Hematopoietic multipotent progenitor cell (in vitro differentiated cells): ENCODE measurements around the gene GALNT9. TPM values are rescaled to one million over a fixed set of nuclear protein-coding genes. Genes with fewer than 3 reads are reported as not detected.
A peak's percentile ranks its signal among the peaks of the same experiment; 100 is the strongest.

ENCODE experiments used
- DNase-seq, 3 donors: peaks; one replicate each; pipeline ENCODE4 v3.0.0-alpha.2; 2011 to 2015; ENCODE audit warnings: low read depth in 2 of 3, low spot score in 2 of 3
- total RNA-seq: library from RNA; depleted of rRNA; stranded (reverse); fragments of >200 nt; gene quantifications from one replicate; pipeline ENCODE4 v1.2.3, GENCODE V29; 2012

GALNT9 gene
- total RNA-seq, 1 donor: not detected

DNA sequence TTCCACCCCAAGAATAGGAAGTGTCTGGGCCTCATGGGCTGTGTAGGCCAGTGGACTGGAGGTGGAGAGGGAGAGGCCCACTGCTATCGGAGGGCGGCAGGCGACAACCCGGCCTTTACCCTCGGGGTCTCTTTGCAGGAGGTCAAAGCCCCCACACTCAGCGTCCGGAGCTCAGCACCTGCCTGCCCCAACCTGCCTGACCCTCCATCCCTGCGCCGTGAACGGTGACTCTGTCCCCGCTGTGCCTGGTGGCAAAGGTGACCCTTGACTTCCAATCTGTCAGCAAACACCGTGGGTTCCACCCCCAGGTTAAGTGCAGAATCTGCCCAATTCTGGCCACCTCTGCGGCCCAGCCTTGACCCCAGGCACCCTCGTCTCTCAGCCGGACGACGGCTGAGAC, 15.7 kb upstream of the GALNT9 start:
- DNase-seq: no peak

DNA sequence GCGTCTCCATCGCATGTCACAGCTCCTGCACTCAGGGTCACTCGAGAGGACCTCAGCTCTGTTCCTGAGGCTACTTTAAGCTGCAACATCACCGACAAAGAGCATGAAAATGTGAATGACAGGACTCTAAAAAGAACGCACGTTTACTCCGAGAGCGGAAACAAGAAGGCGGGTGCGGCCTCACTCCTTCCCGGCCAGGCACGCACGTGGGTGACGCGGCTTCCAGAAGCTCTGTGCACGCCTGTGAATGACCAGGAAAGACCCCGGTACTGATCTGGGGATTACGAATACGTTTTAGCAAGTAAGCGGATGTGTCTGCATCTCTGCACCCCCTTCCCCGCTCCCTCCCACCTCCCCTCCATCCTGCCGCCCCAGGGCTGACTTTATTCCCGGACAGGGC, 15.2 kb upstream of the GALNT9 start:
- no peak for DNase-seq

DNA sequence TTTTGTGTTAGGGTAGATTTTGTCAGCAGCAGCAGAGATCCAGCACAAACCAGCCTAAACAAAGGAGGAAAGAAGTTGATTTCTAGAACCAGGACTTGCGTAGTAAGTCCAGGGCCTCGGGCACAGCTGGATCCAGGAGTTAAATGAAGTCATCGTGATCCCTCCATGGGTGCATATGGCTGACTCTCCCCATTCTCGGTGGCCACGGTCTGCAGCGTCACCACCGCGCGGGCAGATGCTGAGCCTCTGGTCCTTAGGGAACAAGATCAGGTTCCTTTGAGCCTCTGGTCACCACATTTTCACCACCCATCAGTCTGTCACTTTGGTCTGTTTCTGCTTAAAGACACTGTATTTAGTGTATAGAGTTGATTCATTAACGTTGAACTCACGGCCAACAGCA, 14.8 kb upstream of the GALNT9 start:
- no peak for DNase-seq

DNA sequence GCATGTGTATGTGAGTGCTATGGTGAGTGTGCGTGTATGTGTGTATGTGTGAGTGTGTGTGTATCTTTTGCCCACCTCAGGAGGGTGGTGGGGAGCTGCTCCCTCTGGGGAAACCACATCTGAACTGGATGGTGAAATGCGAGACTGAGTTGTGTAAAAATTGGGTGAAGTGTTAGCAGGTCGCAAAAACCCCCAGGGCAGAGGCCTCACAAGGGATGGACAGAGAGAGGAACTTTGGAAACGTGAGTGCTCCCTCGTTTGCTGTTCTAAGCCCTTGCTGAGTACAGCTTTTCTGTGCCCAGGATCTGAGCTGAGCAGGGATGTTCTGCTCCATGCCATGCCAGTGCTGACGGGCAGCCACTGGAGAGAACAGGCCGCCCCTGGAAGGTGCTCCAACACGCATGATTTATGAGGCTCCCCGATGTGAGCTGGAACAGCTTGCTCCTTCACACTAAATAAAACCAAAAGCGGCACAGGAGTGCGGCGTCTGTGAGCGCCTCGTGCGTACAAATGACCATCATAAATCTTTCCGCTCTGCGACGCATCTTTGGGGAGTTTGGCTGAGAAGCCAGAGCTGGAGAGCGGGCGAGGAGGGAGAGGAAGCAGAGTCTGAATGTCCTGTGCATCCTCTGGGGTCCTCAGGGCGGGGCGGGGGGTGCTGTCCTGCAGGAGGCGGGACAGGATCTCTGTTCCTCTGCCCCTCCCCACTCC, 14.1 kb upstream of the GALNT9 start:
- DNase-seq: no peak

DNA sequence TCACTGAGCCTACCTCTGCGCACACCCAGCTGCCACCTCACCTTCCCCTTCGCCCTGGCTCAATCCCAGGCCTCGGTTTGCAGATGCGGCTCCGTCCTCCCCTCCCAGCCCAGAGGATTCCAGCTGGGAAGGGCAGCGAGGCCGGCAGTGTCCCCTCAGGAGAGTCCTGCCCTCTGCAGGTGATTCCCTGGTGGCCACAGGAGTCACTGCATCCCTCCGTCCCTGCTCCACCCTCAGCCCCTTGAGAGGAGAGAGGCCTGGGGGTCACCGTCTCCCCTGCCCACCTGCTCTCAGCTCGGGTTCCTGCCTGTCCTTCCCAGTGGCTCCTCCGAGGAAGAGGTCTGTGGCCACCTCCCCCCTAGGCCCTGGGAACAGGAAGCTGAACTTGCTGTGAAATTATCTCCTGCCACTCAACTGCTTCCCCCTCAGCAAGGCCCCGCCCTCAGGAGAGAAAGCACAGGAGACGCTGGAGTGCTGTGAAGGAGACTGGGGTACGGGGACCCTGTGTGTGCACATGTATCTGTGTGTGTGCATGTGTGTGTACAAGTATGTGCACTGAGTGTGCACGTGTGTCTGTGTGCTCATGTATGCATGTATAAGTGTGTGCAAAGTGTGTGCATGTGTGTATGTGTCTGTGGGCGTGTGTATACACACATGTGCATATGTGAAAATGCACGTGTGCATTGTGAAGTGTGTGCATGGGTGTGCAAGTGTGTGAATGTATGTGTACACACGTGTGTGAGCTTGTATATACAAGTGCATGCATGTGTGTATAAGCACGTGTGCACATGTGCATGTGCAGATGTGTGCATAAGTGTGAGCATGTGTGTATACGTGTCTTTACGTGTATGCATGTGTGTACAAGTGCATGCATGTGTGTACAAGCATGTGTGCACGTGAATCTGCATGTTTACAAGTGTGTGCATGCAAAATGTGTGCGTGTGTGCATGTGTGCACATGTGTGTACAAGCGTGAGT, 13.2 kb upstream of the GALNT9 start:
- peak in 2 of 3 donors; percentile 29 to 44 for DNase-seq

DNA sequence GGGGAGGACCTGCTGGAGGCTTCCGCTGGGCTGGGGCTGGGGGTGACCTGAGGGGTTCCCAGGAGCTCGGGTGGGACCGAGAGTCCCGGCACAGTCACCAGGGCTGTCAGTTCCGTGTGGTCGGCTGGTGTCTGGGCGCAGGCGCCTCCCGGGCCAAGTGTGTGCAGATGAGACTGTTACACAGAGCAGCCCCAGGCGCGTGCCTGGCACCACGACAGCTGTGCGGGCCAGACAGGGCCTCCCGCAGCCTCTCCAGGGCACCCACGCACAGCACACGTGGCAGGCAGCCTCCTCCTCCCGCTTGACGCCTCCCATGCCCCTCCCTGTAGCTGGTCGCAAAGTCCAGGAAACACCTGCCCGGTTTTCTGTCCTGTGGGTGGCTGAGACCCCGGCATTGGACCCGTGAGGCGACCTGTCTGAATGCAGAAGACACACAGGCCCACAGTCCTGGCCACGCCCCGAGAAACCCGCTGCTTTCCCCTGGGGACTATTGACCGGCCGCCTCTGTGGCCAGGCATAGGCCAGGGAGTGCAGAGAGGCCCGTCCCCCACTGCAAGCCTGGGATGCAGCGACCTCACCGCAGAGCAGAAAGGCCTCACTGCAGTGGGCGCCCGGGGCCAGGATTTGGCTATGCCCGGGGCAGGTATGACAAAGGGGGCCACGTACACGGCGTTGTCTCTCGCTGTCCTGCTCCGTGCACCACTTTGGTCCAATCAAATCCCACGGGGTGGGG, 12.1 kb upstream of the GALNT9 start:
- DNase-seq: peak in 1 of 3 donors; percentile 28

DNA sequence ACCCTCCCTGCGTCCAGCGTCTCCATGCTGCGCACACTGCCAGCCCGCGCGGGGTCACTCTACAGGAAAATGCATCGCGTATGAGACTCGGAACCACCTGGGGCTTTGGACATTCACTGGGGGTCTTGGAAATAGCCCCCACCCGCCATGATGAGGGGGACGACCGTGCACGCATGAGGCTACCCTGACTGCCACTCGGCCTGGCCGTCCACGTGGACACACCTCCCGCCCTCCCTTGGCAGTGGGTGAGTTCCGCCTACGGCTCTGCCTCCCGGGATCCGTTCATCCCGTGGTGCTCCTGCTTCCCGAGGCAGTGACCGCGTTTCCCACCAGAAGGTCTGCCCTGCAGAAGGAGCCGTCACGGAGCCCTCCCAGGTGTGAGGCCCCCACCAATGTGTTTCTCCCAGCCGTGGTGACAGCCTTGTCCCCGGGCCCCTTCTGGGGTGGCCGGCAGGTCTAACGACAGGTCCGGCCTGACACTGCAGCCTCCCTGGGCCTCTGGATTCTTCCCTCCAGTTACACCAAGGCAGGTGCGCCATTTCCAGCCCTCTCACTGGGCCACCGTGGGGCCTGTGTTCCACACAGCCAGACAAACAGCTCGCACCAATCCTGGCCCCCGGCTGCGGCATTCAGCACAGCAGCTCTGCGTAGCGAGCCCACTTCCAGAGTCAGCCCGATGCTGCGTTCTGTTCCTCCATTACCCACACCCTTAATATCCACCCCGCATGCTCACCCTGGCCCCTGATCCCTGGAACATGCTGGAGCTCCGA, 11.1 kb upstream of the GALNT9 start:
- no peak for DNase-seq

DNA sequence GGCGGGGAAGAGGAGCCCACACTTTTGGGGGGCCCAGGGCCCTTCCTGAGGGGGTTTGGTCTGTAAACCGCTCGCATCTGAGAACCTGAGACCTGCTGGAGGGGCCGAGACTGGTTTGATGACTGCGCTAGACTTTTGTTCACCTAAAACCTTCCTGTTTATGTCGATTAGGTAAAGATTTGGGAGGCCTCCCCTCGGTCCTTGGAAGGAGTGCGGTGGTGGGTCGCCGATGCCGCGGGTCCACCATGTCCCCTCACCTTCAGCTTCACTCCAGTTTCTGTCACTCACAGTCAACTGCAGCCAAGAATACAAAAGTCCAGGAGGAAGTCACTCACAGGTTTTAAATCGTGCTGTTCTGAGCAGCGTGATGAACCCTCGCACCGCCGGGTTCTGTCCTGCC, 10.5 kb upstream of the GALNT9 start:
- DNase-seq: no peak

DNA sequence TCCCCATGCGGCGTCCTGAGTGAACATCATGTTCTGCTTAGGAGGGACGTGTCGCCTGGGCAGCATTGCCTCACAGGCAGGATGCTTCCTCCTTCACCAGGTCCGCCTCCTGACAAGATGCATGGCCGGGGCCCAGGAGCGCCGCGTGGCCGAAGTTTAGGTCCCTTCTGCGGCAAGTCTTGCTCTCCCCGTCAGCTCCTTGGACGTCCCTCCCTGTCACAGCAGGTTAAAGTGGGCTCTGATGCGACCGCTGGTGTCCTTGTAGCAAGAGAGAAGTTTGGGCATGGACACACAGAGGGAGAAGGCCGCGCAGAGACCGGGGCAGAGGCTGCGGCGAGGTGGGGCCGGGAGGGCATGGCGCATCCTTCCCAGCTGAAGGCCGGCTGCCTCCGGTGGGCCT, 9.4 kb upstream of the GALNT9 start:
- no peak for DNase-seq

DNA sequence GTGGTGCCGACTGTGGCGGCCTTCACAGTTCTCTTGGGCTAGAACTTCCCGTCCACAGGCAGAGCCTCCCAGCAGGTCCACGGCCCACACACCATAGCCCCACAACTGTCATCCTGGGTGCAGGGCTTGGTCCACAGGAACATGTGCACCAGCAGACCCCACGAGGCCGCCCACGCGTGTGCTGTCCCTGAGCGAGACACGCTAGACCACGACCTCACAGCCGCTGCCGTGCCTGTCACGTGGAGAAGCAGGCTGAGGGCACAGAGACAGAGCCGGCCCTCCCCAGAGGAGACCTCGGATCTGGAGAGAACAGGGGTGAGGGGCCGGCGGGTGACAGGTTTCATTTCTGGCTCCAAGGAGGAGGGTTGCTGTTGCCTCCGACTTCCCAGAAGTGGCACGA, 8.9 kb upstream of the GALNT9 start:
- no peak for DNase-seq

DNA sequence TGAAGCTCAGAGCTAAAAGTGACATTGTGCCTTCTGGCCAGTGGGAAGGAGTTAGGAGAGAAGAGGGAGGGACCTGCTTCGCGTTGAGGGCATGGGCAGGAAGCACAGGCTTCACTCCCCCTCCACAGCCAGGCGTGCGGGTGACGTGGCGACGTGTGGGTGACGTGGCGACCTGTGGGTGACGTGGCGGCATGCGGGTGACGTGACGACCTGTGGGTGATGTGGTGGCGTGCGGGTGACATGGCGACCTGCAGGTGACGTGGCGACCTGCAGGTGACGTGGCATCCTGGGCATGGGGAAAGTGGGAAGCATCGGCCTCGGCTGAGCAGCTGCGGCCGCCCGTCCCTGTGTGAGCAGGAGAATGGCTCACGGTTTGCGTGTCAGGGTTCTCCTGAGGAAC, 8.2 kb upstream of the GALNT9 start:
- no peak for DNase-seq

DNA sequence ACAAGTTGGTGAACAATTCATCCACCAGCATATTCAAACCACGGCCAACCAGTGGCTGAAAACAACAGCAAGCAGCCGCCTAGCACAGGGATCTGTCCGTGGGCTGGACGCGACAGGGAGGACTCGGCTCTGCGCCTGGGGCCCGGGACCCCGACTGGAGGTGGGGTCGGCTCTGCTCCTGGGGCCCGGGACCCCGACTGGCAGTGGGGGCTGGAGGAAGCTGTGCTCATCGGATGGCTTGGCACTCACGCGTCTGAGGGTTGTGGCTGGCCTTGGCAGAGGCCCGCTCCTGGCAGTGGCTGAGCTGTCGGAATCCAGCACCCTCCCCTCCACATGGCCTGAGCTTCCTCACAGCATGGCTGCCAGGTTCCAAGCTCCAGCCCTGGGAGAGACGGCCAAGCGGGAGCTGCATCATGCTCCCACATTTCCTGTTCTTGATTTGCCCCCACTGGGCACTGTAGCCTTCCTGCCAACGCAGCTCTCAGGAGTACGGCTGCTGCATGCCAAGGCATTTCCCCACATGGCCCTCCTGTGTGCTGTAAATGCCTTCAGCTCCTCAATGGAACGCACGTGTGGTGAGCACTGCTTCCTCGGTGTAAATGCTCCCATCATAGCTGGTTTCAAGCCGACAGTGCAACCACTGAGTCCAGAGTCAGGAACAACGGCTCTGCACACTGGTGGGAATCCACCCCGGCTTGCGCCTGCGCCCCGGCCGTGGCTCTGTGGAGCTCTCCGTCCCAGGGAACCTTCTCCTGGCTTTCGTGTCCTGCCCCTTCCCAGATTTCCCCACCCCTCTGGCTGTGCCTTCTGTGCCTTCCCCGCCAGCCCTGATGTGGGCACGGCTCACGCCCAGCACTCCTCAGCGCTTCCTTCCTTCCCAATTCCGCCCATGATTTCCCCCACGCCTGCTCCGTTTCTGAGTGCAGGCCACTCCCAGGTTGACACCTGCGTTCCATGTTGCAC, 7.3 kb upstream of the GALNT9 start:
- DNase-seq: no peak

DNA sequence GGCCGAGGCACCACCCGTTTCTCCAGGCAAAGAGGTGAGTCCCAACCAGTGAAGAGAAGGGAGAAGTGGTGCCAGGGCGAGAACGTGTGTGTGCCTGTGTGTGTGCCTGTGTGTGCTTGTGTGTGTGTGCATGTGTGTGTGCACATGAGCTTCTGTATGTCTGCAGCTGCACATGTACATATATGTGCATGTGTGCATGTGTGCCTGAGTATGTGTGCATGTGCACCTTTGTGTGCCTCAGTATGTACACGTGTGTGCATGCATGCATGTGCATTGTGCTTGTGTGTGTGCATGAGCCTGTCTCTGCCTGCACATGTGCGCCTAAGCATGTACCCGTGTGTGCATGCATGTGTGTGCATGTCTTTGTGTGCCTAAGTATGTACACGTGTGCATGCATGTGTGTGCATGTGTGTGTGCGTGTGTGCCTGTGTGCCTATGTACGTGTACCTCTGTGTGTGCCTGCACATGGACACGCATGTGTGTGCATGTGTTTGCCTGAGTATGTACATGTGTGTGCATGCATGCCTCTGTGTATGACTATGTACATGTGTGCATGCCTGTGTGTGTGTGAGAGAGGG, 5.9 kb upstream of the GALNT9 start:
- no peak for DNase-seq

DNA sequence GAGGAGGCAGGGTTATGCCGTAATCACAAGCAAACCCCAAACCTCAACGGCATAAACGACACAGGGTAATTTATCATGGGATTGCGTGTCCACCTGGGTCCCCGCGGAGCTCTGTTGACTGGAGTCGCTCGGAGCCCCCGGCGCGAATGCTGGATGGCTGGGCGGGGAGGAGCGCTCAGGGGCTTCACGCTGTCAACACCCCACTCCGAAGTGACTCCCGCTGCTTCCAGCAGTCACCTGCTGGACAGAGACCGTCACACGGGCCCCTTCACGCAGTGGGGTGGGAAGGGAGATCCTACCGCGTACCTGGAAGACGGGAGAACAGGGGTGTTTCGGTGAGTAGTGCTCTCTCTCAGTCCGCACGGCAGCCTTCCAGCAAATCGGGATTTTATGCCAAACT, 4.4 kb upstream of the GALNT9 start:
- no peak for DNase-seq

DNA sequence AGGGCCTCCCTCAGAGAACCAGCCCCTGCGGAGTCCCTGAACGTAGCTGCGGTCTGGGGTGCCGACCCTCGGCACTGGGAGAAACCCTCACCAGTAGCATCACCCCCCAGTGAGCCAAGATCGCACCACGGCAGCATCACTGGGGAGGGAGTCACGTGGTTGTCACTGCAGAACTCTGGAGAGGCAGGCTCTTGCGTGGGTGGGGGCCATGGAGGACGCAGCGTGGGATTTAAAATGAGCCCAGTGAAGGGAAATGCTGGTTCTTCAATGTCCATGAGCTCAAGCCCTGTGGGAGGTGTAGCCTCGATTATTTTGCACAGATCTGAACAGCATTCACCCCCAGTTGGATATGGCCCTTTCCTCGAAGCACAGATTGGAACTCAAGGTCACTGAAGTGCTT, 3.9 kb upstream of the GALNT9 start:
- DNase-seq: no peak

DNA sequence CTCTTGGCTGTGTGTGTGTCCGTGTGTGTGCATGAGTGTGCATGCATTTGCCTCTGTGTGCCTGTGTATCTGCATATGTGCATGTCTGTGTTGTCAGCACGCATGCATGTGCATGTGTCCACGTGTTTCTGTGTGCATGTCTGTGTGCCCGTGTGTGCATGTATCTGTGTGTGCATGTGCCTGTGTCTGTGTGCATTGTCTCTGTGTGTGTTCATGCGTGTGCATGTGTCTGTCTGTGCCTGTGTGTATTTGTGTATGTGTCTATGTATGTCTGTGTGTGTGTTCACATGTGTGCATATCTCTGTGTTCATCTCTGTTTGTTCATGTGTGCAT, 1.1 kb upstream of the GALNT9 start:
- DNase-seq: no peak

DNA sequence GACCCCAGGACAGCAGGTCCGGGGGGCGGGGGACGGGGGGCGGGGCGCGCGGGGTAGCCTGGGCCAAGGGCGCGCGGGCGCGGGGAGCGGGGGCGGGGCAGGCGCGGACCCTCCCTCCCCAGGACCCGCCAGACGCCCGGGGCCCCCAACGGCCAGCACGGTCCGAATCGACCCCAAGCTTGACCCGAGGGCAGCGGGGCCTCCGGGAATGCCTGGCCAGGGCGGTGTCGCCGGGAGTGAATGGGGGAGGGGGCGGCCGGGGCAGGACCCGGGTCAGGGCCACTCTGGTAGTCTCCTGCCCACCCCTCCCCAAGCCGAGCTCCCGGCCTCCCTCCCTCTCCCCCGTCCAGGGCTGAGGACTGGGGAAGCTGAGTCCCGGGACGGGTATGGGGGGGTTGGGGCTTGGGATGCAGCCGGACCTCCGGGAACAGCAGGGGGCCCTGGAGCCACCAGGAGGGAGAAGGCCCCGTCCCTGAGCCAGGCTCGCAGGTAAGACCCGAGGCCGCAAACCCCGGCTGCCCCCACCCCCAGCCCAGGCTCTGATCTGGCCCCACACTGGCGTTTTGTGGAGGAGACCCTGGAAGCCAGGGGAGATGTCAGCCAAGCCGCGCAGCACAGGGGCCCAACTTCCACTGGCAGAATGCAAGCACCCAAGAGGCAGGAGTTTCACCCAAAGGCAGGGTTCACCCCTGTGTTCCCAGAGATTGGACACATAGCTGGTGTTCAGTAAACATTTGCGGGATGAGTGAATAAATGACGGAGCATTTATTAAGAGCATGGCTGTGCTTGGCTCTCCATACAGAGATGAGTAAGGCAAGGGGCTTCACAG, 545 bp upstream of the GALNT9 start:
- no peak for DNase-seq

DNA sequence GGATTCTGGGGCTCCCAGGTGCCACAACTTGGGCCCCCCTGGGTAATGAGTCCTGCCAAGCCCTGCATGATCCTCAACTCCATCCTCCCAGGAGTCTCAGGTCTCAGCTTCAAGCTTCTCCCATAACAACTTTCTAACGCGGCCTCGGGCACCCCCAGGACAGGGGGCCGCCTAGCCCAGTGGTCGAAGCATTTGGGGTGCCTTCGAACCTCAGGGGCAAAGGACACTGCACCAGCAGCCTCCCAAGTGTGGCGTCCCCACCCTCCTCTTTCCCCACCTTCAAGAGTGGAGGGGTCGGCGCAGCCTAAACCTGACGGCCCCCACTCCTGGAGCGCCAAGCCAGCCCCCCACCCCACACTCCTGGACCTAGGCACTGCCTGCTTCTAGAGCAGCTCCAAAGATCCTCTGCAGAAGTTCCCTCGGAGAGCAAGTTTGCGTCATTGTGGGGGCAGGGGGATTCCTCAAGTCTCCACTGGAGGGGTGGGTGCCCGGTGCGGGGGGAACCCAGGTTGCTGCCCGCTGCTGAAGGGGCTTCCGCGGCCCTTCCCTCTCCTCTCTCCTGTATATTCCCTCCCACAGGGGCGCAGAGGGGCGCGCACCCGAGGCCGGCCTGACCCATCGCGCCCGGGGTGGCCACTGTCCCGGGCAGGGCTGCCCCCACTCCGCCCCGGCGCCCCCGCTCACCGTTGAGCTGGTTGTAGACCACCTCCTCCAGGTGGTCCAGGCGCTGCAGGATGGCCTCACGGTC, 933 bp downstream of the GALNT9 start:
- DNase-seq: no peak
